ENCODE results near the gene UBE2M.
"Not testable (repeated sequence)": the region's sequence is repeated elsewhere in the genome, so short reads cannot be mapped to it uniquely, and the experiment has no call there.

Gene UBE2M

GRCh38 chr19:58511353-58512208, 46.8 kb downstream of the UBE2M start, which contains the start of gene SLC27A5:
Gene SLC27A5 (minus strand): TSS chr19:58511992. CDS start chr19:58511955, 37 bp downstream.
- DNase-seq: no peak

GRCh38 chr19:58510084-58510862, 48.1 kb downstream of the UBE2M start:
- DNase-seq: no peak

- no peak for DNase-seq
Observed at GRCh38 chr19:58509731-58510083, 48.7 kb downstream of the UBE2M start.

DNA sequence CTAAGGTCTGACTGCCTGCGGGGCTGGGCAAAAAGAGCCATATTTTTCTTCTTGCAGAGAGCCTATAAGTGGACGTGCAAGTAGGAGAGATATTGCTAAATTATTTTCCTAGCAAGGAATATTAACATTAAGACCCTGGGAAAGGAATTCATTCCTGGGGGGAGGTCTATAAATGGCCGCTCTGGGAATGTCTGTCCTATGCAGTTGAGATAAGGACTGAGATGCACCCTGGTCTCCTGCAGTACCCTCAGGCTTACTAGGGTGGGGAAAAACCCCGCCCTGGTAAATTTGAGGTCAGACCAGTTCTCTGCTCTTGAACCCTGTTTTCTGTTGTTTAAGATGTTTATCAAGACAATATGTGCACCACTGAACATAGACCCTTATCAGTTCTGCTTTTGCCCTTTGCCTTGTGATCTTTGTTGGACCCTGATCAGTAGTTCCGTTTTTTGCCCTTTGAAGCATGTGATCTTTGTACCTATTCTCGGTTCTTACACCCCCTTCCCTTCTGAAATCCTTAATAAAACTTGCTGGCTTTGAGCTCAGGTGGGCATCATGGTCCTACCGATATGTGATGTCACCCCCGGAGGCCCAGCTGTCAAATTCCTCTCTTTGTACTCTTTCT, 50.7 kb downstream of the UBE2M start:
- DNase-seq: not testable (repeated sequence)
